GM04504 (cell line): Measurements from ENCODE around the gene RIGI.
A peak's percentile ranks its signal among the peaks of the same experiment; 100 is the strongest.
"Not testable (repeated sequence)": the region's sequence is repeated elsewhere in the genome, so short reads cannot be mapped to it uniquely, and the experiment has no call there.

Experiments
- DNase-seq: peaks from one replicate; pipeline ENCODE4 v3.0.0-alpha.2; 2012; ENCODE audit warnings: low read depth

Gene RIGI

GRCh38 chr9:32526041-32526706, at the start of gene RIGI:
Gene RIGI (minus strand): TSS chr9:32526196. CDS start chr9:32526166, 30 bp downstream.
- peak; percentile 79 for DNase-seq

DNA sequence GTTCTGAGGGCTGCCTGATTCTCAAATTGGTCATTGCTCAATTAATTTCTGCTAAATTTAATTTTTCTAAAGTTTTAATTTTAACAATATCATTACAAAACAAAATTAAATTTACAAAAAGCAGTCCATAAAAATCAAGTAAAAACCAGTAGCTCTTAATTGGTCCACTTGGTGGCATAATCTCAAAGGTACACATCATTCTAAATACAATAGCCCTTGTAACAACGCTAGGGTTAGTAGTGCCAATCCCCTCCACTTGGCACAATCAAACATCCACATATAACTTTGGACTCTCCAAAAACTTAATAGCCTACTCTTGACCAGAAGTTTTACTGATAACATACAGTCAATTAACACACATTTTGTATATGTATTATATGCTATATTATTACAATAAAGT, 48.9 kb upstream of the RIGI start:
- DNase-seq: no peak

DNA sequence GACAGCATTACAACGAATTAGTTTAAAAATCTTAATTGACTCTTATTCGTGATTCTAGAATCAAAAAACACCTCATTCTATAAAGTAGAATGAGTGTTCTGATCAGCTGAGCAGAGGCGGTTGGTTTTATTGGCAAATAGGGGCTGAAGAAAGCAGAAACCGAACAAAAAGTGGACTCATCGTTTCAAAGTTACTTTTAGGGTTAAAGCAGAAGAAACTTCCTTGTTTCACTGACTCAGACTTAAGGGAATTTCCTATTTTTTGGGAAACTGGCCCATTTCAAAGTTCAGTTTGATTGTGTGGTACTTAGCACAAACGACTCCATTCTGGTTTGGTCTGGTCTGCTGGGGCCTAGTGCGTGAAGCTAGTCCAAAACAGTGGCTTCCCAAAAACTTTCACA, 47.8 kb upstream of the RIGI start:
- DNase-seq: no peak

- peak; percentile 72 for DNase-seq
Measured at GRCh38 chr9:32572900-32573523, 47.0 kb upstream of the RIGI start, which contains the start of gene NDUFB6. Gene NDUFB6 (minus strand): TSS chr9:32573159. CDS start chr9:32573060, 99 bp downstream.

- DNase-seq: peak; percentile 40
Measured at GRCh38 chr9:32571969-32572899, 46.2 kb upstream of the RIGI start.

DNA sequence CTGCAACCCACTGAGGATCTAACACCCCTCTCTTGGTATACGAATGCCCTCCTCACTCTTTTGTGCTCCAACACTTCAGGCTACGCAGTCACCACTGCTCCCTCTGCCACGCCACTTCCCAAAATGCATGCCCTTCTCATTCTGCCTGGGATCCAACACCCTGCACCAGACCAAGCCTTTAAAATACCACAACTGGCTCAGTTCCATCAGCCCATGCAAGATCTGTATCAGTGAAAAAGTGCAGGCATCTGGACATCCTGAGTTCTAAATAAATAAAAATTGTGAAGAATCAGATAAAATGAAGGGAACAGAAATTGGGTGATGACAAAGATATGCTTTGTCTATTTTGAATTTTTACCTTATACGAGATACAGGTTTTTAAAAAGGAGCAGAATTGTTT, 44.3 kb upstream of the RIGI start:
- no peak for DNase-seq

- no peak for DNase-seq
Measured at GRCh38 chr9:32566770-32567169, 40.8 kb upstream of the RIGI start.

GRCh38 chr9:32565967-32566366, 40.0 kb upstream of the RIGI start:
- no peak for DNase-seq

GRCh38 chr9:32558408-32558934, 32.5 kb upstream of the RIGI start:
- no peak for DNase-seq

- no peak for DNase-seq
Measured at GRCh38 chr9:32554591-32554990, 28.6 kb upstream of the RIGI start.

DNA sequence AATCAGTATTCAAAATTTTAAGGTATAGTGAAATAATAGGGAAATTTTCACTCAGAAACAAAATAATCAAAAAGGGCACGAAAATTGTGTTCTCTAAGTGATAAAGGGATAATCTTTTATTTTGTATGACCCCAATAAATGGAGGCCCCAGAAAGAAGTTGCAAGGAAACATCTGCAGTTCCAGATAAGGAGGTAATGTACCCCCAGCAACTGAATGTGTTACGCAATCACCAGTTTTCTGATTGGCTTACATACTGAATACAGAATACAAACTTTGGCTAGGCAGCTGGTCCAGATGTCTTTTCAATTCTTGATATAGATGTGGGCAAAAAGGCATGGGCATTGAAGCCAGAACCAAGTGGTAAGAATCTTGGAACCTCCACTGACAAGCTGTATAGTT, 28.1 kb upstream of the RIGI start:
- DNase-seq: no peak

DNA sequence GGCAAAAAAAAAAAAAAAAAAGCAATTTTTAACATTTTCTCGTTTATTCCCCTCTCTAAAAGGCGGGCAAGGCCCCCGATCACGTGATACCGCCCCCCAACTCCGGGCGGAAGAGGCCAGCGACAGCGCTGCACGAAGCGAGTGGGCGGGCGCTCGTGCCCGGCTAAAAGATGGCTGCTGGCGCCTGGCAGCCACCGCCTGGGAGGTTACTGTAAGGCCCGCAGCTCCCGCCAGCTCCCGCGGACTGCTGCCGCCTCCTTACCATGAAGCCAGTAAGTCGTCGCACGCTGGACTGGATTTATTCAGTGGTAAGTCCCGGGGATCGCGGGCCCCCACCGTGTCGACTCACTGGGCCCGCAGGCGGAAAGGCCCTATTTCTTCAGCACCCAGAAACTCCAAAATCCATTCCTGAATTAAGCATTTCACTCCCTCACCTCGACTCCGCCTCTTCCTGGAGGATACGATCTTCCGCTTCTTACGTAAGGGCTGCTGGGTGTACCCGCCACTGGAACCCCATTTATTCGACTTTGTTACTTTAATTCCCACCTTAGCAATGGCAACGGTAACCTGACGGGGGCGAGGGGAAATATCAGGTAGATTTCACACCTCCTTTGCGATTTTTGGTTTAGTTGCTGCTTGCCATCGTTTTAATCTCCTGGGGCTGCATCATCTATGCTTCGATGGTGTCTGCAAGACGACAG, 26.3 kb upstream of the RIGI start, which contains the start of the genes SMIM27 and TOPORS:
Gene SMIM27 (plus strand): TSS at position 156 of the 701 bp plus-strand sequence. CDS start 108 bp downstream, at position 264.
Gene TOPORS (minus strand): TSS at position 415 of the 701 bp plus-strand sequence. CDS start 150 bp downstream, at position 265.
- DNase-seq: peak; percentile 74

- DNase-seq: no peak
Measured at GRCh38 chr9:32551276-32552051, 25.5 kb upstream of the RIGI start.

- DNase-seq: peak; percentile 70
Measured at GRCh38 chr9:32550562-32551275, 24.7 kb upstream of the RIGI start.

GRCh38 chr9:32550150-32550561, 24.2 kb upstream of the RIGI start:
- DNase-seq: no peak

DNA sequence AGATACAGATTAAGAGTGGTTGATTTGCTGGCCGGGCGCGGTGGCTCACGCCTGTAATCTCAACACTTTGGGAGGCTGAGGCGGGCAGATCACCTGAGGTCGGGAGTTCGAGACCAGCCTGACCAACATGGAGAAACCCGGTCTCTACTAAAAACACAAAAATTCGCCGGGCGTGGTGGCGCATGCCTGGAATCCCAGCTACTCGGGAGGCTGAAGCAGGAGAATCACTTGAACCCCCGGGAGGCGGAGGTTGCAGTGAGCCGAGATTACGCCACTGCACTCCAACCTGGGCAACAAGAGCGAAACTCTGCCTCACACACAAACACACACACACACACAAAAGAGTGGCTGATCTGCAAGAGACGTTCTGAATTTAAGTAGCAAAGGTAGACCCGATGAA, 22.2 kb upstream of the RIGI start:
- not testable (repeated sequence) for DNase-seq

DNA sequence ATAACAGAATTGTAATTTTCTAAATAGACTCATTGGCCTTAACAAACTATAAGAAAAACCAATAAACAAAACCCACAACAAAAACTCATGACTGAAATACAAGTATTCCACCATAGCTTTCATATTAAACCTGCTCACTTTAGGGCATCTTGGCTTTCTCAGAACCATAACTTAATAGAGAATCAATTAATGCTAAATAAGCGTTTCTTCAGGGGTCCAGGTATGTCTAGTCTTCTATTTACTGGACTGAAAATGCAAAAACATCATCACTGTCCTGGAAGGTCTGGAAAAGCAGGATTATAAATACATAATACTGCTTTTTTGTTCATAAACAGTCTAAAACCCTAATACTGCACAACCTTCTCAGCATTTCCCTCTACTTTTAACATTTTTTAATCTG, 19.9 kb upstream of the RIGI start:
- DNase-seq: no peak

DNA sequence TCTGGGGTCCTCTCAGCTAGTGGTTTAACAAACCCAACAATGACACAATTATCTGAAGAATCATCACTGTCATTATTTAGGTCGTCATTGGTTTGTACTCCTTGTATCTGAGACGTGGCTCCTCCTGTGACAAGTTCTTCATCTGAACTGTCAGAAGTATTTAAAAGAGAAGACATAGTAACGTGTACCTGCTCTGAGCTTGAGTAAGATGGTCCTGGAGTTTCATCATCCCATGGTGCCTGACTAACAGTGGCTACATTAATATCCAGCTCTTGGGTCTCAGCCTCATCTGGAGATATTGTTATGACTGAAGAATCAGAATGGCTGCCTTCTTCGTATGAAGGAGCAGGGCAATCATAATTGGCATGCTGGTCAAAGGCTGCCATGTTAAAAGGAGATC, 17.1 kb upstream of the RIGI start:
- DNase-seq: no peak

DNA sequence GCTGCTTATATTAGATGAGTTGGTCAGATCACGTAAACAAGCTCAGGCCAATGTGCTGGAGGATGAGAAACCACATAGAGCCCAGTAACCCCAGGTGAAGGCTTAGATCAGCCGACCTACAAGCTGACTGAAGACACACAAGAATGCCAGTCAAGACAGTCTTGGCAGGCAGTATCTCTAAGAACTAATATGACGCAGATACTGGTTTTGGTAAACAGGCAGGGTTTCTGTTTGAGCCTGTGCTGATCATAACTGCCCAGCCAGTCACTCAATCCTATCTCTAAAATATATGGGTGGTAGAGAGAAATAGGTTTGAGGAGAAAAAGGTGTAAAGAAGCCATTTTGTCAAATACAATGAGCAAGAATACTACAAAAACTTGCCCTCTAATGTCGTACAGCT, 7.8 kb upstream of the RIGI start:
- no peak for DNase-seq

DNA sequence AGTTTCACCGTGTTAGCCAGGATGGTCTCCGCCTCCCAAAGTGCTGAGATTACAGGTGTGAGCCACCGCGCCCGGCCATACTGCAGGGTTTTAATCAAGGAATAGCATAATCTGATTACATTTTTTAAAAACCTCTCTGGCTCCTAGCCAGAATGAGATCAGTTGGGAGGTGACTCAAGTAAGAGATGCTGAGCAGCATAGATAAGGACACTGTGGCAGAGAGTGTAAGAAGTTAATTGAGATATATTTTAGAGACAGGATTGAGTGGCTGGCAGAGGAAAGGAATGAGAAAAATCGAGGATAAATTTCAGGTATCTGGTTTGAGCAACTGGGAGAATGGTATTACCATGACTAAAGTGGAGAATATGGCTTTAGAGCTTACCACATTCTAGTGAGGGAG, 7.3 kb upstream of the RIGI start:
- DNase-seq: no peak
